Large intestine (tissue), 1 donor: ENCODE data around the gene MGA. TPM values are rescaled to one million over a fixed set of nuclear protein-coding genes. Genes with fewer than 3 reads are reported as not detected.

Experiments used
- polyA plus RNA-seq: library from polyadenylated mRNA; unstranded; fragments of 120-200 nt; gene quantifications from one replicate; pipeline ENCODE4 v1.2.1, GENCODE V29; 2013

Gene MGA
- polyA plus RNA-seq, 1 donor: 18.9 TPM

Other genes with a start within 250 kb of the MGA start
- gene RTF1, start 243.3 kb upstream of the MGA start, polyA plus RNA-seq: 42.0 TPM
- gene ITPKA, start 166.5 kb upstream of the MGA start, polyA plus RNA-seq: 40.7 TPM
- 14.7 TPM for gene LTK, start 146.6 kb upstream of the MGA start, polyA plus RNA-seq
- 23.2 TPM for gene RPAP1, start 116.1 kb upstream of the MGA start, polyA plus RNA-seq
- gene TYRO3, start 101.2 kb upstream of the MGA start, polyA plus RNA-seq: 36.6 TPM
- 33.4 TPM for gene MAPKBP1, start 114.1 kb downstream of the MGA start, polyA plus RNA-seq
- 10.2 TPM for gene JMJD7, start 167.7 kb downstream of the MGA start, polyA plus RNA-seq
- 10.4 TPM for gene PLA2G4B, start 178.4 kb downstream of the MGA start, polyA plus RNA-seq
- 1.7 TPM for gene SPTBN5, start 233.6 kb downstream of the MGA start, polyA plus RNA-seq